ENCODE data around the gene TANC1. TPM values are rescaled to one million over a fixed set of nuclear protein-coding genes. Genes with fewer than 3 reads are reported as not detected.

Gene TANC1
- total and polyA plus RNA-seq, 2 of the 4 experiments (the other 2 are of a cell fraction) = 10.2 to 12.9 TPM

- no peak overlapping the region for H4K8ac ChIP-seq (ENCODE audit: low read depth in 2 of 2, low read length in 2 of 2)
- in situ Hi-C loops (cut with MboI; ENCODE audit: low sequenced_read_pairs) = no loop called here
- peaks cover 12% of the 10 kb centered on the region; the same call in 1 of the 2 replicates for H3K36me3 ChIP-seq (ENCODE audit: control insufficient read depth, insufficient read depth, low read length)
- no peak overlapping the region for H3K27ac ChIP-seq (ENCODE audit: insufficient read depth, low read length)
- H3K14ac ChIP-seq (replicated peaks; ENCODE audit: low read depth, low read length) = no peak overlapping the region
- no peak overlapping the region for H2BK5ac ChIP-seq (ENCODE audit: low read depth, low read length, poor library complexity, severe bottlenecking)
- H3K23ac ChIP-seq (ENCODE audit: low read depth, low read length) = no peak overlapping the region
- no peak overlapping the region for H2AK9ac ChIP-seq (replicated peaks; ENCODE audit: low read depth, low read length, poor library complexity)
- H2AFZ ChIP-seq (replicated peaks; ENCODE audit: low read length, poor library complexity) = no peak overlapping the region
- no TSS peak for BruUV-seq (replicated peaks)
- H2AK5ac ChIP-seq (ENCODE audit: low read depth, low read length) = no peak overlapping the region
- no peak for DNase-seq
- H3K4ac ChIP-seq (ENCODE audit: low read depth, low read length) = no peak overlapping the region
- no peak overlapping the region for H3K4me2 ChIP-seq (ENCODE audit: low read depth, low read length)
- H4K20me1 ChIP-seq (ENCODE audit: insufficient read depth, low read length) = peaks cover 13% of the 10 kb centered on the region; the same call in 1 of the 2 replicates
- no peak overlapping the region for H3K56ac ChIP-seq (ENCODE audit: extremely low read depth, insufficient read depth, low read length)
- dilution Hi-C loops (cut with HindIII; ENCODE audit: low sequenced_read_pairs, unreplicated experiment) = no loop called here
- intact Hi-C loops (cut with micrococcal nuclease) = no loop called here
- no peak for ATAC-seq (ENCODE audit: low read depth)
- H3K4me3 ChIP-seq (ENCODE audit: insufficient read depth, low read depth, low read length) = no peak overlapping the region
- H3K9me3 ChIP-seq (ENCODE audit: control insufficient read depth, insufficient read depth, low read length) = peaks cover 15% of the 10 kb centered on the region
- H2BK120ac ChIP-seq (ENCODE audit: low read depth, low read length) = no peak overlapping the region
- no peak overlapping the region for H4K5ac ChIP-seq (ENCODE audit: low read depth, low read length)
- CTCF ChIA-PET = interaction anchor here (0.7 kb wide), 2 partner anchors 17 to 28 kb away, joined by 3 to 5 read pairs; no protein-coding TSS in a partner anchor
- no peak overlapping the region for H3K18ac ChIP-seq (ENCODE audit: low read depth, low read length)
- TF ChIP-seq, protein P1, sequence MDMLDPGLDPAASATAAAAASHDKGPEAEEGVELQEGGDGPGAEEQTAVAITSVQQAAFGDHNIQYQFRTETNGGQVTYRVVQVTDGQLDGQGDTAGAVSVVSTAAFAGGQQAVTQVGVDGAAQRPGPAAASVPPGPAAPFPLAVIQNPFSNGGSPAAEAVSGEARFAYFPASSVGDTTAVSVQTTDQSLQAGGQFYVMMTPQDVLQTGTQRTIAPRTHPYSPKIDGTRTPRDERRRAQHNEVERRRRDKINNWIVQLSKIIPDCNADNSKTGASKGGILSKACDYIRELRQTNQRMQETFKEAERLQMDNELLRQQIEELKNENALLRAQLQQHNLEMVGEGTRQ (IDR thresholded peaks at IDR 0.05; ENCODE audit: low read depth, low read length) = no peak
- TF ChIP-seq CHD1 (IDR thresholded peaks at IDR 0.05; ENCODE audit: low read depth, low read length) (no peak), MXI1 (IDR thresholded peaks at IDR 0.05; ENCODE audit: borderline replicate concordance, low read depth, low read length) (no peak), RFX5 (IDR thresholded peaks at IDR 0.05; ENCODE audit: low read depth, low read length) (no peak)
- no peak overlapping the region for H2BK15ac ChIP-seq (ENCODE audit: low read depth, low read length)
- no CpG with 5 or more reads among the region's 3 CpGs for WGBS, 2 experiments (ENCODE audit: extremely low coverage in 2 of 2, insufficient read length in 1 of 2)
- peaks cover 2% of the 10 kb centered on the region; the same call in 1 of the 2 replicates for H3K4me1 ChIP-seq (ENCODE audit: control insufficient read depth, insufficient read depth, low read length)
- no peak overlapping the region for H3K9ac ChIP-seq (ENCODE audit: low read depth, low read length)
- H3K79me1 ChIP-seq (ENCODE audit: low read depth in 1 of 2, low read length in 2 of 2) = peaks cover 33 to 46% of the 10 kb centered on the region in 2 experiments
- POLR2A ChIA-PET (ENCODE audit: unreplicated experiment) = no interaction called here
- H2BK20ac ChIP-seq (ENCODE audit: low read depth, low read length) = no peak overlapping the region
- no peak overlapping the region for H4K91ac ChIP-seq (ENCODE audit: insufficient read depth, low read depth, low read length)
- H3K27me3 ChIP-seq (ENCODE audit: control insufficient read depth, insufficient read depth, low read length) = no peaks in the 10 kb centered on the region
- H3K9me1 ChIP-seq (ENCODE audit: insufficient read depth, low read length) = peaks cover 5% of the 10 kb centered on the region; the same call in 1 of the 2 replicates
These were observed 44.7 kb downstream of the TANC1 start for GRCh38 chr2:159013103-159013502.

All from IMR-90 (cell line).